LNCaP clone FGC (cell line): ENCODE results near the gene LAPTM4A.

Source experiments
- DNase-seq: peaks from one replicate; pipeline ENCODE4 v3.0.0-alpha.2; 2011; ENCODE audit warnings: low read depth
- H3K4me3 ChIP-seq: 2 replicates; pipeline ENCODE4 v1.5.1; 2011; ENCODE audit warnings: mild to moderate bottlenecking, low read depth, low read length, control low read depth
- CTCF ChIP-seq: IDR thresholded peaks from 2 replicates; pipeline ENCODE4 v1.5.1; 2012; ENCODE audit warnings: mild to moderate bottlenecking; ENCODE audit not compliant: control insufficient read depth, insufficient read depth; ENCODE audit errors: extremely low read depth

Gene LAPTM4A

GRCh38 chr2:20030224-20030623, 21.2 kb downstream of the LAPTM4A start:
- no peak for TF ChIP-seq CTCF

GRCh38 chr2:20027705-20028434, 23.6 kb downstream of the LAPTM4A start:
- H3K4me3 ChIP-seq = 0 out of 2 replicates have a peak overlapping the region, but pooled peaks have one; percentile 10
- no peak for TF ChIP-seq CTCF
- DNase-seq = no peak

More at GRCh38 chr2:20030224-20030623, 21.2 kb downstream of the LAPTM4A start:
- H3K4me3 ChIP-seq = no peak overlapping the region
- no peak for DNase-seq

- DNase-seq = peak; percentile 76
- TF ChIP-seq CTCF = no peak
- H3K4me3 ChIP-seq = peak overlapping the region; percentile 23; the same call in 1 of the 2 replicates
Observed at GRCh38 chr2:20027260-20027677, 24.2 kb downstream of the LAPTM4A start.

- DNase-seq = no peak
- no peak for TF ChIP-seq CTCF
- H3K4me3 ChIP-seq = no peak overlapping the region
Observed at GRCh38 chr2:20025065-20025786, 26.2 kb downstream of the LAPTM4A start.

- DNase-seq = no peak
- TF ChIP-seq CTCF = no peak
Observed at GRCh38 chr2:20023688-20024087, 27.7 kb downstream of the LAPTM4A start.

GRCh38 chr2:20021405-20022009, 29.9 kb downstream of the LAPTM4A start:
- no peak overlapping the region for H3K4me3 ChIP-seq
- DNase-seq = no peak
- no peak for TF ChIP-seq CTCF

More at GRCh38 chr2:20023688-20024087, 27.7 kb downstream of the LAPTM4A start:
- no peak overlapping the region for H3K4me3 ChIP-seq
